Stimulated activated CD8-positive, alpha-beta memory T cell treated with anti-CD3 and anti-CD28 coated beads, Interleukin-15, amount 100 ng/mL, for 4 hours (primary cell): ENCODE results near the gene FAM83C.

ENCODE experiments used
- DNase-seq, 2 donors: peaks; one replicate each; pipeline ENCODE4 v3.0.0-alpha.2; 2020; ENCODE audit warnings: low read depth in 2 of 2

Gene FAM83C

DNA sequence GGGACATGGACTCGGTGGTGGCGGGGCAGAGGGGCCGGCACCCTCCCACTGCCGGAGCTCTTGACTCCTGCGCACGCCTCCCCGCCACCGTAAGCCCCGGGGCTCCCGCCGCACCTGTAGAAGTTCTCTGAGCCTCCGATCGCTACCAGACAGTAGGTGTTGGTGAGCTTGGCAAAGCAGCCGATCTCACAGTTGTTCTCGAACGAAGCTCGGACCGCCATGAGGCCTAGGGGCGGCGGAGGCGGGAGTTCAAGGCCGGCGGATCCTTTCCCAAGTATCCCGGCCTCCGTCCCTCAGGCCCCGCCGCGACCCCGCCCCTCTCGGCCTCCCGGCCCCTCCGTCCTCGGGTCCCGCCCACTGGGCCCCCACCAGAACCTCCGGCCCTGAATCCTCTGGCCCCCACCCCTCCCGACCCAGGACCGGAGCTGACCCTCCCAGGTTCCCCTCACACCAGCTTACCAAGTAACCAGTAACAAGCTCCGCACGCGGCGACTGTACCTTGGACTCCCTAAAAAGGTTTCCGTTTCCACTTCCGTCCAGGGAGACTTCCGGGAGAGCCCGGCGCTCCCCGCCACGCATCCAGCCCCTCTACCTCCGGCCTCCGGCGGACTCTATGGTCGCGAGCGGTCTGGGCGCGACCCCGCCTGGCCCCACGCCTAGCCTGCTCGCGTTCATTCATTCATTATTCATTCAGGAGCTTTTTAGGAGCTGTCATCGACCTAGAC lies 7.8 kb downstream of the FAM83C start, which contains the start of gene EIF6:
EIF6 (minus strand) TSS at position 506 of the 725 bp plus-strand sequence; CDS start at position 221, 285 bp downstream.
- peak; percentile 49 to 56 for DNase-seq

DNA sequence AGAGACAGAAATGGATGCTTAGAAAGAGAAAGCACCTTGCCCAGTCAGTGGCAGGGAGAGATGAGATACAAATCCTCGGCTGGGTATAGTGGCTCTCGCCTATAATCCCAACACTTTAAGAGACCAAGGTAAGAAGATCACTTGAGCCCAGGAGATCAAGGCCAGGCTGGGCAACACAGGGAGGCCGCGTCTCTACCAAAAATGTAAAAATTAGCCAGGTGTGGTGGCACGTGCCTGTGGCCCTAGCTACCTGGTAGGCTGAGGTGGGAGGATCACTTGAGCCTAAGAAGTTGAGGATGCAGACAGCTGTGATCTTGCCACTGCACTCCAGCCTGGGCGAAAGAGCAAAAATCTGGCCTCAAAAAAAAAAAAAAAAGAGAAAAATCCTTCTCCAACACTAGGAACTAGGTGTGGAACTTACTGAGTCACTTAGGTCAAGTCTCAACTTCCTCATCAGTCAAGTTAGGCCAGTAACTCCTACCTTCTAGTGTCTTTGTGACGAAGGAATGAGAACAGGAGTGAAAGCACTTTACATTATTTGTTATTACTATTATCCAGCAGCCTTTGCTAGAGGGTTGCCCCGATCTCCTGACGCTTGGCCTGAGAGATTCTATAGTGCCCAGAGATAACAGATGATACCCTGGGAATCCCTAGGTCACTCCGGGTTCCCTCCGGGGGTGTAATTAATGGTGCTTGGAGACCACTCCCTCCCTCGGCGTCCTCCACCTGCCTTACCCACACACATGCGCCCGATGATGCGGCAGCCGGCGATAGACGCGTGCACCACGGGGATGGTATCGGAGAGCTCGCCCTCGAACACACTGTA lies 8.6 kb downstream of the FAM83C start:
- no peak for DNase-seq

DNA sequence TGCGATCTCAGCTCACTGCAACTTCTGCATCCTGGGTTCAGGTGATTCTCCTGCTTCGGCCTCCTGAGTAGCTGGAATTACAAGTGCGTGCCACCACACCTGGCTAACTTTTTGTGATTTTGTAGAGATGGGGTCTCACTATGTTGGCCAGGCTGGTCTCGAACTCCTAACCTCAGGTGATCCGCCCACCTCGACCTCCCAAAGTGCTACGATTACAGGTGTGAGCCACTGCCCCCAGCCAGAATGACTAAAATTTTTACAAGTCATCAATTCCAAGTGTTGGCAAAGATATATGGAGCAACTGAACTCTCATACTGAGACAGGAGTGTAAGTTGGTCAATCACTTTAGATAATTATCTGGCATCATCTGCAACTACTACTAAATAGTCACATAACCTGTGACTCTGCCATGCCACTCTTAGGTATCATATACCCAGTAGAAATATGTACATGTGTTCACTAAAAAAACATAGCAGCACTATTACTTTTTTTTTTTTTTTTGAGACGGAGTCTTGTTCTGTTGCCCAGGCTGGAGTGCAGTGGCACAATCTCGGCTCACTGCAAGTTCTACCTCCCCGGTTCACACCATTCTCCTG lies 10.6 kb downstream of the FAM83C start:
- no peak for DNase-seq

- no peak for DNase-seq
Measured at GRCh38 chr20:35280523-35280922, 11.7 kb downstream of the FAM83C start.

GRCh38 chr20:35279533-35280174 lies 12.6 kb downstream of the FAM83C start:
- no peak for DNase-seq

DNA sequence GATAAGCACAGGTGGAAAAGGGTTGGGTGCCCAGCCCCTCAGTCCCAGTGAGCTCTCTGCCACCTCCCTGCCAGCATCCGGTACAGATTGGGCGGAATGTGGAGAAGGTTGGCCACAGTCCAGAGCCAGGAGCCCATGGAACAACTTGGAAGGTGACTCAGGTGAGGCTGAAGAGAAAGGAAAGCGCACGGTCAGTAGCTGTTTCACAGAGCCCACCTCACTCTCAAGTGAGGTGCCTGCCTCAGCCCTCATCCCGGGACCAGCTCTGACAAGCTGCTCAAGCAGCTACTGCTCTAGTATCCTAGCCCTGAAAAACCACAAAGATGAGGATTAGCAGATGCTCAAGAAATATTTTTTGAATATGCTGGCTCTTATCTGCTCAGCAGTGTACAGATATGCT lies 13.2 kb downstream of the FAM83C start:
- DNase-seq: no peak

- DNase-seq: peak; percentile 75 to 76
Measured at GRCh38 chr20:35277531-35278395, 14.5 kb downstream of the FAM83C start, which contains the start of gene MMP24OS. Gene MMP24OS, minus strand, starts transcription at chr20:35278122. Its CDS starts 193 bp downstream, at chr20:35277929.

DNA sequence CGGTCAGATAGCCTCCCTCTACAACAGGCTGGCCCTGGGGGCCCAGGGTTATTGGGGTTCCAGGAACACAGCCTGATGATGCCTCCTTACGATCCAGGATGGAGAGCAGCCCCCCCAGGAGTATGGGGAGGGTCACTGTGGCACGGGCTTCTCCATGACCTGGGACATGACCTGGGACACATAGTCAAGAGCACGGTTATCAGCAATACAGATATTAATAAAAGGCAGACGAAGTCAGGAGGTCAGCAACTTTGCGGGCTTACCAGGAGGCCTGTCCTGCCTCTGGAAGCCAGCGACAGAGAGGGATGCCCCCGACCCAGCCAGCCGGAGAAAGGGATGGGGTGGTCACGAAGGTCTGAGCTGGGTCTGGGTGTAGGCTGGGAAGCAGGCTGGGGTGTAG lies 15.1 kb downstream of the FAM83C start:
- no peak for DNase-seq

- no peak for DNase-seq
Measured at GRCh38 chr20:35276408-35276807, 15.8 kb downstream of the FAM83C start.

- no peak for DNase-seq
Measured at GRCh38 chr20:35275741-35276251, 16.4 kb downstream of the FAM83C start.

DNA sequence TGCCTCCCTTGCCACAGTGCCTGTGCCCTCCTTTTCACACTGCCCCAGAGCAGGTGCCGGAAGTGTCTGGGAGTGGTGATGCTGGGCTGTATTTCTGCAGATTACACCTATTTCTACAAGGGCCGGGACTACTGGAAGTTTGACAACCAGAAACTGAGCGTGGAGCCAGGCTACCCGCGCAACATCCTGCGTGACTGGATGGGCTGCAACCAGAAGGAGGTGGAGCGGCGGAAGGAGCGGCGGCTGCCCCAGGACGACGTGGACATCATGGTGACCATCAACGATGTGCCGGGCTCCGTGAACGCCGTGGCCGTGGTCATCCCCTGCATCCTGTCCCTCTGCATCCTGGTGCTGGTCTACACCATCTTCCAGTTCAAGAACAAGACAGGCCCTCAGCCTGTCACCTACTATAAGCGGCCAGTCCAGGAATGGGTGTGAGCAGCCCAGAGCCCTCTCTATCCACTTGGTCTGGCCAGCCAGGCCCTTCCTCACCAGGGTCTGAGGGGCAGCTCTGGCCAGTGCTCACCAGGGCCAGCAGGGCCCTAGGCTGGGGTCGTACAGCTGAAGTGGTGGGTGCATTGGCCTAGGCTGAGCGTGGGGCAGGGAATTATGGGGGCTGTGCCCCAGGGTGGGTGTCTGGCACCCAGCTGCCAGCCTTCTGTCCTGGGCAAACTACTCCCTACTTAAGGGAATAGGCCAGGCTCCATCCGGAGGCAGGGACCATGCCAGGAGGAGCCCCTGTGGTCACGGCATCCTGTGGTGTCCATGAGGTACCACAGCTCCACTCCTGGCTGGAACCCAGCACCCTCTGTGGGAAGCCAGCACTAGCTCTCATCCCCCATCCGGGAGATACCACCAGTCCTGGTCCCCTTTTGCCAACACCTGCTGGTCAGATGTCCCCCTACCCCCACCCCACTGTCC lies 17.8 kb downstream of the FAM83C start:
- DNase-seq: no peak

DNA sequence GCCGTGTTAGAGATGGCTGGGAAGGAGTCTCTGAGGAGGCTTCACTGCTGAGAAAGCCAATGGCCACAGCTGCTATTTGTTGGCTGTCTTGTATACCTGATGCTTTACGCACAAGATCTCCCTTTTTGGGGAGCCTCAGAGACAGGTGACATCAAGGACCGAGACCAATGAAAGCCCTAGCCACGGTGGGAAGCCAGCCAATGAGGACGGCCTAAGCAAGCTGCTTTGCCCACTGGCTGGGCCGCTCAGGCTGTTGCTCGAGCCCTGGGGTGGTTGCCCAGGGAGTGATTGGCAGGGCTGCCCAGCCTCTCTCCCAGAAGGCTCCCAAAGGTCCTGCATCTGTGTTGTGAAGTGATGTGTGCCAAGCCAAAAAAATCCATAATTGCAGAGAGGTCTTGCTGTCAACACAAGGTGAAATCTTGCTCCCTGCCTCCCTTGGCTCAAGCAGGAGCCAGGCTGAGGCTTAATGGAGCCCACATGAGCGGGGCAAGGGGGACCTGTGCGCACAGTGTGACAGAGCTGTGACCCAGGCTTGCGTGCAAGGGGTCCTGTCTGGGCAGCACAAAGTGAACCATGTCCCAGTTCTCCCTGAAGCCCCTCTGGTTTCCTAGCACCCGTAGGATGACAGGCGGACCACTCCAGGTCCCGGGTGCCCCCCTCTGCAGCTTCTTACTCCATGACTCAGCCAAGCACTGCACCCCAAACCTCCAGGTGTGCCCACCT lies 18.6 kb downstream of the FAM83C start:
- DNase-seq: no peak

- DNase-seq: no peak
Measured at GRCh38 chr20:35271904-35272303, 20.3 kb downstream of the FAM83C start.

- DNase-seq: no peak
Measured at GRCh38 chr20:35271073-35271882, 20.9 kb downstream of the FAM83C start.

GRCh38 chr20:35270021-35270902 lies 22.0 kb downstream of the FAM83C start:
- no peak for DNase-seq

- no peak for DNase-seq
Measured at GRCh38 chr20:35269055-35269781, 23.0 kb downstream of the FAM83C start.
